ENCODE measurements around the gene PDE8B. TPM values are rescaled to one million over a fixed set of nuclear protein-coding genes. Genes with fewer than 3 reads are reported as not detected.

Gene PDE8B
- total and polyA plus RNA-seq, 12 donors, result 1.1 to 6.8 (median 4.8) TPM

- peak in 1 of 7 donors; percentile 56 for DNase-seq
- Histone ChIP-seq H3K36me3 (replicated peaks in 1 of 2) (no peaks in the 10 kb centered on the region), H3K27me3 (peaks cover 11% of the 10 kb centered on the region), H3K27ac (no peak overlapping the region), H3K9me3 (replicated peaks in 1 of 3) (no peaks in the 10 kb centered on the region), H3K4me1 (replicated peaks in 1 of 2) (peaks cover 7% of the 10 kb centered on the region in 2 donors), H3K4me3 (peak overlapping the region in 1 of 4 donors; percentile 82)
- WGBS, 4 donors, result 1 to 3% (median 2%) methylated on average over 17 to 61 of the region's 61 CpGs
- TF ChIP-seq POLR2A (IDR thresholded peaks at IDR 0.05) (no peak), CTCF (IDR thresholded peaks at IDR 0.05) (no peak)
- intact Hi-C loops (cut with DNase I), result no loop called here
These were observed 647 bp downstream of the PDE8B start for GRCh38 chr5:77210964-77211690.

- DNase-seq, result no peak
These were observed 1.2 kb downstream of the PDE8B start for GRCh38 chr5:77211691-77212047.

GRCh38 chr5:77213601-77214000 lies 3.1 kb downstream of the PDE8B start:
- no peaks in the 10 kb centered on the region for H3K36me3 ChIP-seq (replicated peaks in 1 of 2)
- no peak overlapping the region for H3K4me3 ChIP-seq
- peaks cover 7% of the 10 kb centered on the region in 2 donors for H3K4me1 ChIP-seq (replicated peaks in 1 of 2)
- 85 to 90% (median 87%) methylated on average over 1 of the region's 1 CpG for WGBS, 4 donors
- intact Hi-C loops (cut with DNase I), result no loop called here
- H3K27me3 ChIP-seq, result peaks cover 11% of the 10 kb centered on the region
- H3K9me3 ChIP-seq (replicated peaks in 1 of 3), result no peaks in the 10 kb centered on the region
- TF ChIP-seq CTCF (IDR thresholded peaks at IDR 0.05) (no peak), POLR2A (IDR thresholded peaks at IDR 0.05) (no peak)
- no peak for DNase-seq
- no peak overlapping the region for H3K27ac ChIP-seq

More at GRCh38 chr5:77211691-77212047, 1.2 kb downstream of the PDE8B start:
- Histone ChIP-seq H3K9me3 (replicated peaks in 1 of 3) (no peaks in the 10 kb centered on the region), H3K27ac (no peak overlapping the region), H3K36me3 (replicated peaks in 1 of 2) (no peaks in the 10 kb centered on the region), H3K4me3 (peak overlapping the region in 1 of 4 donors; percentile 82), H3K4me1 (replicated peaks in 1 of 2) (peaks cover 7% of the 10 kb centered on the region in 2 donors), H3K27me3 (peaks cover 11% of the 10 kb centered on the region)
- TF ChIP-seq CTCF (IDR thresholded peaks at IDR 0.05) (no peak), POLR2A (IDR thresholded peaks at IDR 0.05) (no peak)
- intact Hi-C loops (cut with DNase I), result no loop called here
- 19 to 31% (median 27%) methylated on average over 10 of the region's 10 CpGs for WGBS, 4 donors

DNA sequence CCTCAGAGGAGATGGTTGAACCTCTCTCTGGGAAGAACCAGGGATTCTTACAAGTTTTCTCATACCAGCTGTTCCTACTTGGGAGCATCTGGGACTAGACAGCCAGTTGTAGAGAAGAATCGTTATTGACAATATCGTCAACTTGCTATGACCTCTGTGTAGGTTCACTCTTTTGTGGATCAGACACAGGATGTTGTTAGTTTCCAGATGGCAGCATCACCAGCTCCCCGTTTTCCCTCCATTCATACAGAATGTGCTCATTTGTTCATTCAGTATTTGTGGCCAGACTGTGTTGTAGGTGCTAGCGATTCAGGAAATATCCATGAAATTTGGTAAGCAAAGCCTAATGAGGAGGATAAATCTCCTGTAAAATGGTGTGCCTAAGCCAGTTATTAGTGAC lies 3.7 kb downstream of the PDE8B start:
- intact Hi-C loops (cut with DNase I), result no loop called here

More for the DNA sequence above, 3.7 kb downstream of the PDE8B start:
- peaks cover 11% of the 10 kb centered on the region for H3K27me3 ChIP-seq
- H3K4me1 ChIP-seq (replicated peaks in 1 of 2), result peaks cover 7% of the 10 kb centered on the region in 2 donors
- H3K9me3 ChIP-seq (replicated peaks in 1 of 3), result no peaks in the 10 kb centered on the region
- H3K36me3 ChIP-seq (replicated peaks in 1 of 2), result no peaks in the 10 kb centered on the region
- DNase-seq, result no peak
- H3K4me3 ChIP-seq, result no peak overlapping the region
- TF ChIP-seq POLR2A (IDR thresholded peaks at IDR 0.05) (no peak), CTCF (IDR thresholded peaks at IDR 0.05) (no peak)
- 74 to 85% (median 77%) methylated on average over 4 of the region's 4 CpGs for WGBS, 4 donors
- no peak overlapping the region for H3K27ac ChIP-seq
